ENCODE data around the gene TBX4.
"Not testable (repeated sequence)": the region's sequence is repeated elsewhere in the genome, so short reads cannot be mapped to it uniquely, and the experiment has no call there.

Gene TBX4

DNA sequence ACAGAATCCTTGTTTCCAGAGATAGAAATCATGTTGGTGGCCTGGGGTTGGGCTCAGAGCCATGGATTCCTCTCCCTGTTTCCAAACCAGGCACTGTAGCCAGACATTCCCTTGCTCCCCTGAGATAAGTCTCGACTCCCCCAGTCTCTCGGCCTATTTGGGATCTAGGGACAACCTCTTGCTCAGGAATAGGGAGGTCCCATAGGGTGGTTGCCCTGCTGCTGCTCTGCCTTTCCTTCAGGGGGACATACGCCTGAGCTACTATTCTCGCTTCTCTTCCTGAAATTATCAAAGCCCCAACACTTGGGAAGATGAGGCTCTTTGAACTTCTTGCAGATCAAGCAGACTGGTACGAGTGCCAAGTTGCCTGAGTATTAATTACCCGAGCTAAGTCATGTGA is 58.0 kb downstream of the TBX4 start:
- intact Hi-C loops (cut with DNase I): no loop called here

DNA sequence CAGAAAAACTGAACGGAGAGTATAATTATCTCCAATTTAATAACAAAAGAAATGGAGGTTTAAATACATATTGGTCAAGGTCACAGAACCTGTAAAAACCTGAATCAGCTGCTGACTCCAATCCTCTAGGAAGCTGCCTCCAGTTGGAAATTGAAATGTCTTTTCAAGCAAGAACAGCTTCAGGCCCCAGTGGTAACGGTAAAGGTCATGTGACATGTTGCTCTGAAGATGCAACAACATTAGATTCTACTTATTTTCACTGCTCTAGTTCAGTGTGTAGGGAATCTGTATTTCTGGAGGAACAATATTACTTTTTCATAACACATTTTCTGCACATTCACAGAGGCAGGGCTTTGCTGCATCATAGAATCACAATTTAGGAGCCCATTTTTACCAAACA is 58.8 kb downstream of the TBX4 start:
- intact Hi-C loops (cut with DNase I): no loop called here
- DNase-seq: no peak

More for the DNA sequence above, 58.0 kb downstream of the TBX4 start:
- no peak for DNase-seq

DNA sequence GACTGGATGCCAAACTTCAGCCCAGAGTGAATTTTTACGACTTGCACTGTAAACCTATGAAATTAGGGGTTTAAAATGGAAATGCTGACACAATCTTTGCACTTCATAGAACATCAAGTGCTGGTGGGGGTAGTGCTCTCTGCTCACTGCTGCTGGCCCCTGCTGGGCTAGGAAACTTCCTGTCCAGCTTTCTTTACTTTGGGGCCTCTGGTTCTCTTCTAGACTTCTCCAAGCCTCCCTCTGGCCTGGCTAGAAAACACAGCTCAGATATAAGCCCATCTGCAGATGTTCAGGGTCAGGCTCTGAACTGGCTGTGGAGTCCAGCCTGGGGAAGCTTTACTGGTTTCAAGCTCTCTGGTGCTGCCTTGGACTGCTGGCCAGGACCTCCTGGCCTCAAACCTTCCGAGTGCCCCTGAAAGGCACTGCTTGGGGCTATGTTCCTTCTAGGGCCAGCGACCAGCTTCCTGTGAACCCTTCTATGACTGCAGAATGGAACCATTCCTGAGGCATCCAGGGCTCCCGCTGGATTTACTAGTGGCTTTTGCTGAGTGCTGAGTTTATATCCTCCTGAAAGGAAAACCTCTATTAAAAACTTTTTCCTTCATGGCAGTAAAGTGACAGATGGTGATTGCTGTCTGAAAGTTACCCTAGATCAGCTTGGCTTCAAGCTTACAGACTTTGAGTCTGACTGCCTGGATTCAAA is 59.4 kb downstream of the TBX4 start:
- intact Hi-C loops (cut with DNase I): no loop called here
- no peak for DNase-seq

DNA sequence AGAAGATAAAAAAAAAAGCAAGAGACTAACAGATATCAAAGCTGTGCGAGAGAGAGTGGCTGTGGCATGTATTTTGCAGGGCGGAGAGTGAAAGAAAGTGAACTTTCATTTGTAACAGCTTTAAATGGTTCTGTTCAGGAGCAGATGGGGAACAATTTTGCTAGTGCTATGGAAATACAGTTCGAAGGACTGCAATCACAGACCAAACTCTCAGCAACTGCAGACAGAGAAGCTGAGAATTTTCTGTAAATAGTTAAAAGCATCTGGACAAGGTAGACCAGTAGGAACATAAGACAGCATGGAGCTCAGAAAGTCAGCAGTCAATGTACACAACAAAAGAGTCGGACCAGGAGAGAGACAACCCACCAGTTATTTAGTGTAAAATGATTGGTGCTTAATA is 62.3 kb downstream of the TBX4 start:
- intact Hi-C loops (cut with DNase I): no loop called here
- no peak for DNase-seq

DNA sequence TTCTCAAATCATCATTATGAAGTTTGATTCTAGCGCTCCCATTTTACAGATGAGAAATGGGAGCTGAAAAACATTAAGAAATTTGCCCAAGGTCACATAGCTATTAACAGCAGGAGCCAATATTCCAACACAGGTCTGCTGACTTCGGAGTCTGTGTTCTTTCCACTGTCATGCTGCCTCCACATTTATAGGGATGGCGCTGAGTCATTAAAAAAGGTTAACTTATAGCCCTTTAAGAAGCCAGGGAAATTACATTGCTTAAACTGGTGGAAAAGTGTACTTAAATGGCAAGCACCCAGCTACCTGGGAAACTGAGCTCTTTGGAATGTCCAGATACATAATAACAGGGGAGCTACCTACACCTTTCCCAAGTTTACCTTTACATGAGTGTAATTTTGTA is 65.0 kb downstream of the TBX4 start:
- intact Hi-C loops (cut with DNase I): no loop called here
- no peak for DNase-seq

DNA sequence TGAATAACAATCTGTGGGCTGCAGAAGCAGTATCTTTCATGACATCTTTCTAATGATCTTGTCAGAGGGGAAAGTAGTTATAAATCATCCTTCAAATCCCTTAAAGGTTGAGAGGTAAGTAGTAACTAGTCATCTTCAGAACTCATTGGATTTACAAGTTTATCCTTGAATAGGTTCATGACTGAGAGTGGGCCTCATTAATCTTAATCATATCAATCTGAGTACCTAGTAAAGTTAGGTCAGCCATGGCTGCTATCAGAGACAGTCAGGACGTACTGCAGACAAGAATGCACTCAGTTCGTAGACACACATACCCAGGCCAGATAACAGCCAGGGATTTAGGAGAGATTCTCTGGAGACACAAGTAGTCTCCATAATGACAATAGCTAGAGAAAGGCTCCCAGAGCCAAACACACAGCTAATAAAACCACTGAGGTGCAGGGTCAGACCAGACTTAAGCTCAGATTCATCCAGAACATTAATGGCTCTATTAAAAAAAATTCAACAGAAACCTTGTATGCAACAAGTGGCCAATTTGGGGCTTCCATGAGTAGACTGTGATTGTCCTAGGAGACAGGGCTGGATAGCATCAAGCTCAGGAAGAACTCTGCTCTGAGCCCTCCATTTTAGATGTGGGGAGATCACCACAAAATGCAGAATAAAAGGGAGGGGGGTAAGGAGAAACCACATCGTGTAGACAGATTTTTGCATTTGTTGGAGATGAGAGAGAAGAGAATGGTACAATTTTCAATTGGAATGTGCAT is 65.8 kb downstream of the TBX4 start:
- DNase-seq: no peak
- intact Hi-C loops (cut with DNase I): no loop called here

DNA sequence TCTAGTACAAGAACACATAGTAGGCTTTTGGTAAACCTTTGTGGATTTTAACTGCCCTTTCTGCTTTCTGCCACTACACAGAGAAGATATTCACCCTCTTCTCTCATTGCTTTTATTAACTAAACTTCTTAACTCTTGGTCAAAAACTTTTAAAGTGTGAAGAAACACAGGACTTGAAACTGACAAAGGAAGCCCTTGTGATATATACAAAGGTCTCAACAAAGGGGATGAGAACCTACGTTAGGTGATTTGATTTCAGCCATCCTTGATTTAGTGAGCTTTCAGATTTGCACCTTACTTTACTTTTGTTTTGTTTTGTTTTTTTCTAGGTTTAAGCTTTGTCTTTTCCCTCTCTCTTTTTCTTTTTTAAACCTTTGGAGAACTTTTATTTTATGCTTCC is 66.9 kb downstream of the TBX4 start:
- intact Hi-C loops (cut with DNase I): no loop called here

DNA sequence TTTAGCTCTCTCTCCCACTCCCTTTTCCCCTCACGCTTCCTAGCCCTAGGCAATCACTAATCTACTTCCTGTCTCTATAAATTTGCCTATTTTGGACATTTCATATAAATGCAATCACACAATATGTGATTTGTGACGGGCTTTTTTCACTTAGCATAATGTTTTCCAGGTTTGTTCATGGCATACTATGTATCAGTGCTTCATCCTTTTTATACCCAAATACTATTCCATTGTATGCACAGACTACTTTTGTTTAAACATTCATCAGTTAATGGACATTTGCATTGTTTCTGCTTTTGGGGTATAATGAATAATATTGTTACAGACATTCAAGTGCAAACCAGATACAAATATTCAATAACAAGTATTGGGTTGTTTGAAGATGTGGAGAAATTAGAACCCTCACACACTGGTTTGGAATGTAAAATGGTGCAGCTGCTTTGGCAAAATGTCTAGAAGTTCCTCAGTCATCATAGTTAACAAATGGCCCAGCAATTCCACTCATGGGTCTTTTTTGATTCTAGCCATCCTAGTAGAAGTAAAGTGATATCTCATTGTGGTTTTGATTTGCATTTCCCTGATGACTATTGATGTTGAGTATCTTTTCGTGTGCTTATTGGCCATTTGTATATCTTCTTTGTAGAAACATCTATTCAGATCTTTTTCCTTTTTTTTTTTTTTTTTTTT is 67.7 kb downstream of the TBX4 start:
- DNase-seq: no peak
- intact Hi-C loops (cut with DNase I): no loop called here

More for the DNA sequence above, 66.9 kb downstream of the TBX4 start:
- no peak for DNase-seq

DNA sequence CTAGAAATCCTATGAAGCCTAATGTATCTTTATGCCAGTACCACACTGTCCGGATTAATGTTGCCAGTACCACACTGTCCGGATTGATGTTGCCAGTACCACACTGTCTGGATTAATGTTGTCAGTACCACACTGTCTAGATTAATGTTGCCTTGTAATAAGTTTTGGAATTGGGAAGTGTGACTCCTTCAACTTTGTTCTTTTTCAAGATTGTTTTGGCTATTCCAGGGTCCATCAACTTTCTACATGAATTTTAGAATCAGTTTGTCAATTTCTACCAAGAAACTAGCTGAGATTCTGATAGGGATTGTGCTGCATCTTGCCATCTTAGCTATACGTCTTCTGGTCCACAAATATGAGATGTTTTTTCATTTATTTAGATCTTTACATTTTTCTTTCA is 68.7 kb downstream of the TBX4 start:
- intact Hi-C loops (cut with DNase I): no loop called here
- DNase-seq: no peak

DNA sequence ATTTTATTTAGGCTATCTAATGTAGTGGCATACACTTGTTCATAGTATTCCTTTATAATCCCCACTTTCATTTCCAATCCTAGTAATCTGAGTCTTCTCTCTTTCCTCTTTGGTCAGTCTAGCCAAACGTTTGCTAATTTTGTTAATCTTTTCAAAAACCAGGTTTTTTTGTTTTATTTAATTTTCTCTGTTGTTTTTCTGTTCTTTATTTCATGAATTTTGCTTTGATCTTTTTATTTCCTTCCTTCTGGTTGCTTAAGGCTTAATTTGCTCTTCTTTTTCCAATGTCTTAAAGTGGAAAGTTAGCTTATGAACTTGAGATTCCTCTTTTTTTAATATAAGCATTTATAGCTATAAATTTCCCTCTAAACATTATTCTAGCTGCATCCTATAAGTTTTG is 69.9 kb downstream of the TBX4 start:
- DNase-seq: no peak

DNA sequence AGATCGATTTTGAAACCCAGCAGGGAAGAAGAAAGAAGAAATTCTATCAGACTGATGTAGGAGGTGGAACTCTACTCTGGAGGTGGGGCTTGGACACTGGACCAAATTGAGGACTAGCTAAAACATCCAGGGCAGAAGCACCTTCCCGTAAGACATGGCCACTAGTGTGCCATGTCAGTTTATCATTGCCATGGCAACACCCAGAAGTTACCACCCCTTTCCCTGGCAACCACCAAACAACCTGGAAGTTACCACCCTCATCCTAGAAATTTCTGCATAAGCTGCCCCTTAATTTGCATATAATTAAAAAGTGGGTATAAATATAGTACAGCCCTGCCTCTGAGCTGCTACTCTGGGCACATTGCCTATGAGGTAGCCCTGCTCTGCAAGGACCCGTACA is 72.1 kb downstream of the TBX4 start:
- intact Hi-C loops (cut with DNase I): no loop called here
- no peak for DNase-seq

More for the DNA sequence above, 69.9 kb downstream of the TBX4 start:
- intact Hi-C loops (cut with DNase I): no loop called here

DNA sequence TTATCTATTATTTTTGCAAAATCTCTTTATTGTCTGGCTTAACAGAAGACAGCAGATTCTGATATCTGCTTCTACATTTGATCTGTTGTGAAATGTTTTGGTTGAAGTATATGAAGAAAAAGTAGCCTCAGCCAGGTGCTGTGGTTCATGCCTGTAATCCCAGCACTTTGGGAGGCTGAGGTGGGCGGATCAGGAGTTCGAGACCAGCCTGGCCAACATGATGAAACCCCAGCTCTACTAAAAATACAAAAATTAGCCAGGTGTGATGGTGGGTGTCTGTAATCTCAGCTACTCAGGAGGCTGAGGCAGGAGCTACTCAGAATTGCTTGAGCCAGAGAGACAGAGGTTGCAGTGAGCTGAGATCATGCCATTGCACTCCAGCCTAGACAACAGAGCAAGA is 75.2 kb downstream of the TBX4 start:
- DNase-seq; intact Hi-C loops (cut with DNase I): not testable (repeated sequence)

DNA sequence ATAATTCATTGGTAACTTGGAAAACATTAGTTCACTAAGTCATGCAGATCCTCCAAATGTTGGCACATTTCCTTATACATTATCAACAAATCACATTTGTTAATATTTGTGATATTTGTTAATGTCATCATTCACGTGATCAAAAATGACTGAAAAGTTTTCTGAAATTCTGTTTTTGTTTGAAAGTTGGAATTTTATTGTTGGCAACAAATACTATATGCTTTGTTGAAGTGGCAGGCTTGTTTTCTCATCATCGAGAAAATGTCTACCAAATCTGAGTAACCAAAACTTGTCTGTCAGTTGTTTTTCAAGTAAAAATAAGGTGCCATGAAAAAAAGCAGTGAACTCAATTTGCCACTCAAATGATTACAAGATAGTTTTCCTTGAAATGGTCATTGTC is 75.9 kb downstream of the TBX4 start:
- intact Hi-C loops (cut with DNase I): no loop called here

DNA sequence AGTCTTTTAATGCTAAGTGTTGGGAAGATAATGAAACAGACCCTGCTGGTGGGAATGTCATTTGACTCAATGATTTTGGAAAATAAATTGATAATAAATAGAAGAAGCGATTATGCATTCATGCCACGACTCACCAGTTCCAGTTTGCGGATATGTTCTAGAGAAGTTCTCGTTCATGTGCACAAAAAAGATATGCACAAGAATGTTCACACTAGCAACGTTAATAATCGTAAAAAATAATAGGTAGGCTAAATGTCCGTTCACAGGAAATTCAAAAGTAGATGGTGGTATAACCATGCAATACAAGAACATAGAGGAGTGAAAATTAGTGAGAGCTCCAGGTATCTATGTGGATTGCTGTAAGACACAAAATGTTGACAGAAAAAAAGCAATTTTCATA is 79.0 kb downstream of the TBX4 start:
- intact Hi-C loops (cut with DNase I): no loop called here
- no peak for DNase-seq

More for the DNA sequence above, 75.9 kb downstream of the TBX4 start:
- no peak for DNase-seq

DNA sequence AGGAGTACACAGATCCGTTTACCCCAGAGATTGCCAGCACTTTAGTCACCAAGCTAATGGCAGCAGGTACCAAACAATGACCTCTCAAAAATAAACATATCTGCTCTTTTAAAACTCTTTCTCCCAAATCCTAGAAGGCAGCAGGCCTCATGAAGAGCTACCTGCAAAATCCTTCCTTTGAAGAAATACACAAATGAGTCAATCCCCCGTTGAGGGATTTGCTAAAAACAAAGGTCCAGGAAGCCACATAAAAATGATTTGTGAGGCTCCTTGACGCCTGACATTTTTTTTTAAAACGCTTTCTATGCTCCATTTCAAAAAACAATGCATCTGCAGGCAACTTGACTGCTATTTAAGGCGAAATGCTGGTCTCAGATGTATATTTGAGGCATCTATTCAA is 80.6 kb downstream of the TBX4 start:
- DNase-seq: no peak
- intact Hi-C loops (cut with DNase I): no loop called here

DNA sequence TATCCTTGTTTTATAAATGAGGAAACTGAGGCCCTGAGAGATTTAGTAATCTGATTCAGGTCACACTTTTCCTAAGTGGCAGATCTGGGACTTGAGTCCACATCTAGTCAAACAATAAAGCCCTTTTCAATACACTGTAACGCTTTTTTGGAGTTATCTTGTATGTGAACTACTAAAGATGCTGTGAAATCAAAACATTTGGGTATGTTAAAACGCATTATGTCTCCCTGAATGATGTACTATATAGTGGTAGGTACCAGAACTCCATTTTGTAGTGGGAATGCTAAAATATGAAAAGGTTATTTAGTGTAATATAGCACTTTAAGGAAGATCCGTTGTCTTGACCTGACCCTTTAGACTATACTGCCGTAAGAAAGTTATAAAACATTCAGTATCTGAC is 81.6 kb downstream of the TBX4 start:
- DNase-seq: no peak
- intact Hi-C loops (cut with DNase I): no loop called here

DNA sequence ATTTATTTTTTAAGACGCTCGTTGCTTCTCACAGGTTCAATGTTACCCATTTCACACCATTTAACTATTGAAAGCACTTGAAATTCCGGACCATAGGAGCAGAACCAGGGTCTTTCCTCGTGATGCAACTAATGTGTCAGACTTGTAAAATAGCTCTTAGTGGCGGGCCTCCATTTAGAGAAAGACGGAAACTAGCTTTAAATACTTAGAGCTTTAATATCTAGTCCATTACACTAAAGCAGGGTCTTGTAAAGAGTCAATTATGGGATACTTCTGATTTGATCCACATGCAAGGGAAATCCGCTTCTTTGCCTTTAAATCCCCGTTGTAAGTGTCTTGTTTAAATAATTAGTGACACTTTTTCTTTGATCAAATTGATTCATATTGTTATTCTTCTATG is 82.2 kb downstream of the TBX4 start:
- intact Hi-C loops (cut with DNase I): no loop called here
- no peak for DNase-seq

Measured in posterior cingulate gyrus (tissue), 11 donors.